ENCODE results near the gene OSBPL1A. TPM values are rescaled to one million over a fixed set of nuclear protein-coding genes. Genes with fewer than 3 reads are reported as not detected.

The OSBPL1A gene
- total RNA-seq, 4 donors from 2014 or later: 81.4 to 109 (median 99.3) TPM

DNA sequence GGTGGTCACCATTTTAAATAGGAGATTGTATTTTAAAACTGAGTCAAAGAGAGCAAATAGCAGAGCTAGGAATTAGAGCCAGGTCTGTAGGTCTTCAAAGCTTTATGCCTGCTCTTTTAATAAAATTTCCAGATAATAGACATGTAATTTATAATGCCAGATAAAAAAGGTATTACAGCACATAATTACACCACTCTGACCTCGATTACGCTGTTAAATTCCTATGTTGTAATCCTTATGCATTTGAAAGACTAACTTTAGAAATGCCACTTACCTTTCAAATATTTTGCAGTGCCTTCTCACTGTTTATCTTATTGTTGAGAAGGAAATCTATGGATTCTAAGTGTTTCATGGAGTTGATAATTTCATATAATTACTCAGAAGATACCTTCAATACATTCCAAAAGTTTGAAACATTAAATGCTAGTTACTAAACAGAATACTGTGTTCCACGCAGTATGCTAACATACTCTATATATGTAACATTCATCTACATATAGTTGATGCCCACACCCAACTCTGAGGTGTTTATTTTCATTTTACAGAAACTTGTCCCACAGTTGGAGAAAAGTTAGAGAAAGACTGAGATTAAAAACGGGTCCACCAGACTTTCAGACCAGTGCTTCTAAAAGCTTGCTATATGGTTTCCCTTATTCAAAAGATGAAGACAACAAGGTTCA is 120.0 kb downstream of the OSBPL1A start:
- WGBS, 2 donors: 88 to 92% methylated on average over 4 of the region's 4 CpGs
- TF ChIP-seq, protein P1, sequence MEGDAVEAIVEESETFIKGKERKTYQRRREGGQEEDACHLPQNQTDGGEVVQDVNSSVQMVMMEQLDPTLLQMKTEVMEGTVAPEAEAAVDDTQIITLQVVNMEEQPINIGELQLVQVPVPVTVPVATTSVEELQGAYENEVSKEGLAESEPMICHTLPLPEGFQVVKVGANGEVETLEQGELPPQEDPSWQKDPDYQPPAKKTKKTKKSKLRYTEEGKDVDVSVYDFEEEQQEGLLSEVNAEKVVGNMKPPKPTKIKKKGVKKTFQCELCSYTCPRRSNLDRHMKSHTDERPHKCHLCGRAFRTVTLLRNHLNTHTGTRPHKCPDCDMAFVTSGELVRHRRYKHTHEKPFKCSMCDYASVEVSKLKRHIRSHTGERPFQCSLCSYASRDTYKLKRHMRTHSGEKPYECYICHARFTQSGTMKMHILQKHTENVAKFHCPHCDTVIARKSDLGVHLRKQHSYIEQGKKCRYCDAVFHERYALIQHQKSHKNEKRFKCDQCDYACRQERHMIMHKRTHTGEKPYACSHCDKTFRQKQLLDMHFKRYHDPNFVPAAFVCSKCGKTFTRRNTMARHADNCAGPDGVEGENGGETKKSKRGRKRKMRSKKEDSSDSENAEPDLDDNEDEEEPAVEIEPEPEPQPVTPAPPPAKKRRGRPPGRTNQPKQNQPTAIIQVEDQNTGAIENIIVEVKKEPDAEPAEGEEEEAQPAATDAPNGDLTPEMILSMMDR (IDR thresholded peaks at IDR 0.05): no peak
- no peak for TF ChIP-seq POLR2A (IDR thresholded peaks at IDR 0.05)
- no peak for TF ChIP-seq EP300 (IDR thresholded peaks at IDR 0.05)
- Histone ChIP-seq H3K27me3 (no peaks in the 10 kb centered on the region), H3K27ac (no peak overlapping the region), H3K9me3 (no peaks in the 10 kb centered on the region), H3K4me3 (no peak overlapping the region), H3K4me1 (peaks cover 0 to 11% (median 0%) of the 10 kb centered on the region in 4 donors), H3K36me3 (no peaks in the 10 kb centered on the region)
- no peak for DNase-seq (ENCODE audit: low spot score in 2 of 2)

DNA sequence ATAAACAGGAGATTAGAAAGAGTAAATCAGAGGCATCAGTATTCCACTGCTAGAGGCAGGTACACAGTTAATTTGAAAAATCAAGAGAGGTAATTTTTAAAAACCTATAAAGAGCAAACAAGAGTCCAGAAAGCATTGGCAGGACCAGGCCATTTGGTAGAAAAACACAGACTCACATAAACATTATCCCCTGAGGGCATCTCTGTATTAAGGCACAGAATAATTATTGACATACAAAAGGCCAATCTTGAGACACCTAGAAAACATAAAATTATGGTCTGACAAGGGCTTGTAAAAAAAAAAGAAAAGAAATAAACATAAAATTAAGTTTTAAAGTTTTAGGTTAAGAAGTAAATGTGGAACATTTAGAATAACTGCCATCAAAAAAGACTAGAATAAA is 120.6 kb downstream of the OSBPL1A start:
- H3K9me3 ChIP-seq: no peaks in the 10 kb centered on the region
- H3K4me1 ChIP-seq: peaks cover 0 to 16% (median 0%) of the 10 kb centered on the region in 4 donors
- H3K27ac ChIP-seq: no peak overlapping the region
- no peaks in the 10 kb centered on the region for H3K36me3 ChIP-seq
- H3K27me3 ChIP-seq: no peaks in the 10 kb centered on the region
- no peak overlapping the region for H3K4me3 ChIP-seq
- TF ChIP-seq POLR2A (IDR thresholded peaks at IDR 0.05) (no peak), EP300 (IDR thresholded peaks at IDR 0.05) (no peak)
- TF ChIP-seq, protein P1 (IDR thresholded peaks at IDR 0.05): no peak
- no peak for DNase-seq (ENCODE audit: low spot score in 2 of 2)

- Histone ChIP-seq H3K36me3 (no peaks in the 10 kb centered on the region), H3K4me1 (peaks cover 0 to 25% (median 3%) of the 10 kb centered on the region in 4 donors), H3K27me3 (no peaks in the 10 kb centered on the region), H3K4me3 (no peak overlapping the region), H3K9me3 (no peaks in the 10 kb centered on the region), H3K27ac (peak overlapping the region in 3 of 4 donors; percentile 7 to 57 (median 46))
- DNase-seq (ENCODE audit: low spot score in 2 of 2): no peak
- 55 to 71% methylated on average over 3 of the region's 3 CpGs for WGBS, 2 donors
- peak; percentile 41 to 65 for TF ChIP-seq EP300 (IDR thresholded peaks at IDR 0.05)
- TF ChIP-seq, protein P1 (IDR thresholded peaks at IDR 0.05): no peak
Observed at GRCh38 chr18:24274837-24275236, 122.8 kb downstream of the OSBPL1A start.

DNA sequence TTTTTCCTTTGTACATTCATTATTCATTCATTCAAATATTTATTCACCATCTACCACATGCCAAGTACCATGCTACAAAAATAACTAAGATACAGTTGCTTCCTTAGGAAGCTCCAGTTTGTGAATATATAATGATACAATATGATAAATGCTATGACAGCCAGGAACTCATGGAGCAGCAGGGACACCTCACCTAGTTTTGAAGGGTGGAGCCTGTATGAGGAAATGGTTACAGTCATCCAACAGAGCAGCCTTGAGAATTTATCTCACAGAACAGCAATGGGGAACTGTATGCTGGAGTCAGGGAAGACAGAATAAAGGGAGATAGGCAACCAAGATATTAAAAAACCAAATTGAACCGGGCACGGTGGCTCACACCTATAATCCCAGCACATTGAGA is 124.0 kb downstream of the OSBPL1A start:
- DNase-seq (ENCODE audit: low spot score in 2 of 2): no peak
- H3K27me3 ChIP-seq: no peaks in the 10 kb centered on the region
- H3K4me1 ChIP-seq: peaks cover 0 to 38% (median 6%) of the 10 kb centered on the region in 4 donors
- WGBS, 2 donors: 96 to 100% methylated on average over 2 of the region's 2 CpGs
- no peaks in the 10 kb centered on the region for H3K9me3 ChIP-seq
- H3K4me3 ChIP-seq: no peak overlapping the region
- H3K36me3 ChIP-seq: no peaks in the 10 kb centered on the region
- H3K27ac ChIP-seq: no peak overlapping the region
- TF ChIP-seq EP300 (IDR thresholded peaks at IDR 0.05) (no peak), POLR2A (IDR thresholded peaks at IDR 0.05) (no peak)
- TF ChIP-seq, protein P1 (IDR thresholded peaks at IDR 0.05): no peak

- no peaks in the 10 kb centered on the region for H3K9me3 ChIP-seq
- no peaks in the 10 kb centered on the region for H3K36me3 ChIP-seq
- H3K4me1 ChIP-seq: peaks cover 0 to 38% (median 6%) of the 10 kb centered on the region in 4 donors
- WGBS, 2 donors: 0 to 2% methylated on average over 9 of the region's 9 CpGs
- TF ChIP-seq, protein P1 (IDR thresholded peaks at IDR 0.05): no peak
- no peak for TF ChIP-seq EP300 (IDR thresholded peaks at IDR 0.05)
- no peak for TF ChIP-seq POLR2A (IDR thresholded peaks at IDR 0.05)
- DNase-seq (ENCODE audit: low spot score in 2 of 2): no peak
- H3K27me3 ChIP-seq: no peaks in the 10 kb centered on the region
- H3K4me3 ChIP-seq: peak overlapping the region; percentile 54 to 93 (median 75)
- H3K27ac ChIP-seq: peak overlapping the region; percentile 87 to 97 (median 93)
Observed at GRCh38 chr18:24272229-24272525, 125.4 kb downstream of the OSBPL1A start.
